HG03520 (cell line): Measurements from ENCODE around the gene DEXI.

Experiments used
- ATAC-seq: cut with Tn5 transposase; IDR thresholded peaks from one replicate; pipeline ENCODE4 v1.9.1; 2021; ENCODE audit warnings: mild to moderate bottlenecking, moderate library complexity; ENCODE audit not compliant: unreplicated experiment

The DEXI gene

GRCh38 chr16:10897134-10897533 is 45.1 kb downstream of the DEXI start:
- ATAC-seq, result no peak

GRCh38 chr16:10896723-10897122 is 45.5 kb downstream of the DEXI start:
- no peak for ATAC-seq

GRCh38 chr16:10896165-10896564 is 46.1 kb downstream of the DEXI start:
- no peak for ATAC-seq

- ATAC-seq, result no peak
Observed at GRCh38 chr16:10895053-10895946, 47.0 kb downstream of the DEXI start.

GRCh38 chr16:10892782-10893318 is 49.4 kb downstream of the DEXI start:
- no peak for ATAC-seq

GRCh38 chr16:10889855-10890254 is 52.4 kb downstream of the DEXI start:
- ATAC-seq, result no peak

- no peak for ATAC-seq
Observed at GRCh38 chr16:10888320-10888937, 53.8 kb downstream of the DEXI start.

GRCh38 chr16:10885246-10885645 is 57.0 kb downstream of the DEXI start:
- ATAC-seq, result no peak

GRCh38 chr16:10883004-10883403 is 59.3 kb downstream of the DEXI start:
- ATAC-seq, result no peak

GRCh38 chr16:10881479-10882030 is 60.7 kb downstream of the DEXI start:
- ATAC-seq, result no peak

GRCh38 chr16:10880594-10881452 is 61.4 kb downstream of the DEXI start:
- no peak for ATAC-seq

- ATAC-seq, result no peak
Observed at GRCh38 chr16:10879681-10880589, 62.3 kb downstream of the DEXI start.
